ENCODE measurements around the gene PLD3. TPM values are rescaled to one million over a fixed set of nuclear protein-coding genes. Genes with fewer than 3 reads are reported as not detected.

Gene PLD3
- total RNA-seq, 2 donors from 2014 or later: 328 to 639 TPM

DNA sequence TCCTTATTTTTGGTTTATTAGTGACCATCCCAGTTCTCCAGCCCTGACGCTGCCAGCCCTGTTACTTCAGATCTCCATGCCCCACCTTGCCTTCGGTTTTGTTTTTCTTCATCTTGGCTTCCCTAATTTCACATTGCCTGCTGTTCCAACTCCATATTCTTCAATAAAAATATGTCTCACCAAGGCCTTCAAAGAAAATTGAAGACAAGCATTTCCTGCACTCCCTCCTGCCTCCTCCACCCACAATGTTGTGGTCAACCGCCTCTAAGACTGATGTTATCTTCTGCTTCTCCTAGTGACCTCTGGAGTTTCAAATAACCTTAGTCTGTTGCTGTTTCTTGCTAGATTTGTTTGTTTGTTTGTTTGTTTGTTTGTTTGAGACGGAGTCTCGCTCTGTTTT, 14.6 kb downstream of the PLD3 start:
- intact Hi-C loops (cut with DNase I): no loop called here
- 78% methylated on average over 5 of the region's 5 CpGs for WGBS
- no peak for TF ChIP-seq POLR2A (IDR thresholded peaks at IDR 0.05)
- TF ChIP-seq, protein P1, sequence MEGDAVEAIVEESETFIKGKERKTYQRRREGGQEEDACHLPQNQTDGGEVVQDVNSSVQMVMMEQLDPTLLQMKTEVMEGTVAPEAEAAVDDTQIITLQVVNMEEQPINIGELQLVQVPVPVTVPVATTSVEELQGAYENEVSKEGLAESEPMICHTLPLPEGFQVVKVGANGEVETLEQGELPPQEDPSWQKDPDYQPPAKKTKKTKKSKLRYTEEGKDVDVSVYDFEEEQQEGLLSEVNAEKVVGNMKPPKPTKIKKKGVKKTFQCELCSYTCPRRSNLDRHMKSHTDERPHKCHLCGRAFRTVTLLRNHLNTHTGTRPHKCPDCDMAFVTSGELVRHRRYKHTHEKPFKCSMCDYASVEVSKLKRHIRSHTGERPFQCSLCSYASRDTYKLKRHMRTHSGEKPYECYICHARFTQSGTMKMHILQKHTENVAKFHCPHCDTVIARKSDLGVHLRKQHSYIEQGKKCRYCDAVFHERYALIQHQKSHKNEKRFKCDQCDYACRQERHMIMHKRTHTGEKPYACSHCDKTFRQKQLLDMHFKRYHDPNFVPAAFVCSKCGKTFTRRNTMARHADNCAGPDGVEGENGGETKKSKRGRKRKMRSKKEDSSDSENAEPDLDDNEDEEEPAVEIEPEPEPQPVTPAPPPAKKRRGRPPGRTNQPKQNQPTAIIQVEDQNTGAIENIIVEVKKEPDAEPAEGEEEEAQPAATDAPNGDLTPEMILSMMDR (IDR thresholded peaks at IDR 0.05): no peak
- TF ChIP-seq POLR2AphosphoS5 (IDR thresholded peaks at IDR 0.05): no peak

DNA sequence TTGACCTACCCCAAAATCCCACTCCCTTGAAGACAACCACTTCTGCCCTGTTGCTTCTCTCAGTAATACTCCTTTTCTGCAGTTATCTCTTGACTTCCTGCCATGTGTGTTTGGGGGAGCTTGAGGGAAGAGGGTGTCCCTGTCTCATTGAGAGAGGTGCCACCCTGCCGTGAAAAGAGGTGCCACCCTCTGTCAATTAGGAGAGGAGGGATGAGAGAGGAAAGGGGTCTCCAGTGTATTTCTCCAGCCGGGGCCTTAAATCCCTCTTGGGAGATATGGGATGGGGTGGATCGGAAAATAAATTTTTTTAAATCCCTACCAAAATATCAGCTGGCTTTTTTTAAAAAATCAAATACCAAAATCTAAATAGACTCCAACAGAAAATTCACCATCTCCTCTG, 16.5 kb downstream of the PLD3 start:
- no peaks in the 10 kb centered on the region for H3K27me3 ChIP-seq (replicated peaks; ENCODE audit: insufficient read depth)

More for the DNA sequence above, 14.6 kb downstream of the PLD3 start:
- Histone ChIP-seq H3K9me3 (no peaks in the 10 kb centered on the region), H3K4me3 (no peak overlapping the region), H3K27me3 (replicated peaks; ENCODE audit: insufficient read depth) (no peaks in the 10 kb centered on the region), H3K36me3 (no peaks in the 10 kb centered on the region), H3K27ac (no peak overlapping the region), H3K4me1 (replicated peaks) (no peaks in the 10 kb centered on the region)
- DNase-seq (ENCODE audit: low spot score): no peak

DNA sequence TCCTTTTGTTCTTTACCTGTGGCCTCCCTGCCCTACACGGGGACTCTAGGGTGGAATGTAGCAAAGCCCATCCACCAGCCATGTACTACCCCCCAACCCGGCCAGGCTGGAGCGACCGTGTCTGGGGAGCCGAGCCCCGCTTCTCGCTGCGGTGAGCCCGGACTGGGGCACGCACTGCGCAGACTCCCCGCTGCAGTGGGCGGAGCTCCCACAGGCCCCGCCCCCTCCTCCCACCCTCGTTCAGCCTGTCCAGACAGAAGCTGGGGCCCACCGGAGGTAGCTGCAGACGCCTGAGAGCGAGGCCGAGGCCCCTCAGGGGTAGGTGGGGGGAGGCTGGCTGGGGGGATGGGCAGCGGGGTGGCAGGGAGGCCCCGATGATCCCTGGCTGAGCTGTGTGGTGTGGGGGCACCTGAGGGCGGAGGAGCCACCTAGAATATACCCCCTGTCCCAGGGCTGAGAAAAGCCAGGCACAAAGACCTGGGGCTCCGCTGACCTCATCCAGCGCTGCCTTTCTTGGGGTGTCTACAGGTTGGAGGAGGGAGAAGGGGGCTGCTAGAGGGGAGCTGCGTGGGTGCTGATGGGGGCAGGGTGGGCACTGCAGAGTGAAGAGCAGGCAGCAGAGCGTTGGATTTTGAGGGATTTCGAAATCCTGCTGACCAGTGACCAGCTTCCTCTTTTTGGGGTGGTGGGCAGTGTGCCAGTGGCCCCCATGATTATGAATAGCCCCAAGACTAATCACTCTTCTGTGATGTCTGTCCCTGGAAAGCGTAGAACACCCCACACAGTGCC, 17.3 kb downstream of the PLD3 start:
- Histone ChIP-seq H3K27me3 (replicated peaks; ENCODE audit: insufficient read depth) (no peaks in the 10 kb centered on the region), H3K27ac (peak overlapping the region; percentile 39 to 48), H3K9me3 (no peaks in the 10 kb centered on the region), H3K4me1 (replicated peaks) (no peaks in the 10 kb centered on the region), H3K4me3 (peak overlapping the region; percentile 16 to 29), H3K36me3 (peaks cover 0 to 4% of the 10 kb centered on the region in 2 donors)
- DNase-seq (ENCODE audit: low spot score): peak; percentile 64
- WGBS: 9% methylated on average over 28 of the region's 28 CpGs
- TF ChIP-seq POLR2A (IDR thresholded peaks at IDR 0.05) (peak; percentile 50), POLR2AphosphoS5 (IDR thresholded peaks at IDR 0.05) (no peak)
- TF ChIP-seq, protein P1 (IDR thresholded peaks at IDR 0.05): no peak
- intact Hi-C loops (cut with DNase I): no loop called here

More for the DNA sequence above, 16.5 kb downstream of the PLD3 start:
- Histone ChIP-seq H3K27ac (peak overlapping the region in 1 of 2 donors; percentile 48), H3K36me3 (peaks cover 0 to 4% of the 10 kb centered on the region in 2 donors), H3K4me1 (replicated peaks) (no peaks in the 10 kb centered on the region), H3K4me3 (peak overlapping the region in 1 of 2 donors; percentile 29), H3K9me3 (no peaks in the 10 kb centered on the region)
- no peak for TF ChIP-seq POLR2AphosphoS5 (IDR thresholded peaks at IDR 0.05)
- TF ChIP-seq, protein P1 (IDR thresholded peaks at IDR 0.05): no peak
- TF ChIP-seq POLR2A (IDR thresholded peaks at IDR 0.05): no peak
- DNase-seq (ENCODE audit: low spot score): no peak
- 66% methylated on average over 3 of the region's 3 CpGs for WGBS
- intact Hi-C loops (cut with DNase I): no loop called here

DNA sequence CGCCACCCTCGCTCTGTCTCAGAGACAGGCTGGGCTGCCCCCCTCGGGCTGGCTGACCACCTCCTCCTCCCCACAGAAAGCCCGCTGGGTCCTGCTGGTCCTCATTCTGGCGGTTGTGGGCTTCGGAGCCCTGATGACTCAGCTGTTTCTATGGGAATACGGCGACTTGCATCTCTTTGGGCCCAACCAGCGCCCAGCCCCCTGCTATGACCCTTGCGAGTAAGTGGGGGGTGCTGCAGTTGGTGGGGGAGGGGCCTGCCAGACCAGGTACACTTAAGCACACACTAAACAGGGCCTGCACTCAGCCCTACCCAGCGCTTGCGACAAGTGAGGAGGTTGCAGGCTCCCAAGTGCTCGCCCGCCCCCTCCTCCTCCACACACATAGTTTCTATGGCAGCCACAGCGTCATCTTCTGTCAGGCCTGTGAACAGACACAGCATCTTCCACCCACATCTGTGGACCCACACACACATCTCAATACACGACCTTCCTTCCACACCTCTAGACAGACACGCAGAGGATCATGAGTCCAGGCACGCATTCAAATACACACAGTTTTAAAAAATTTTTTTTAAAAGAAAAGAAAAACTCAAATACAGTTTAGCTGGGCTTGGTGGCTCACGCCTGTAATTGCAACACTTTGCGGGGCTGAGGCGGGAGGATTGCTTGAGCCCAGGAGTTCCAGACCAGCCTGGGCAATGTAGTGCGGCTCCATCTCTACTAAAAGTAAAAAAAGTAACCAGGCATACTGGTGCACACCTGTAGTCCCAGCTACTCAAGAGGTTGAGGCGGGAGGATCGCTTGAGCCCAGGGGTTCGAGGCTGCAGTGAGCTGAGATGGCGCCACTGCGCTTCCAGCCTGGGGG, 18.4 kb downstream of the PLD3 start:
- DNase-seq (ENCODE audit: low spot score): no peak
- intact Hi-C loops (cut with DNase I): no loop called here
- Histone ChIP-seq H3K9me3 (no peaks in the 10 kb centered on the region), H3K36me3 (peaks cover 0 to 4% of the 10 kb centered on the region in 2 donors), H3K4me1 (replicated peaks) (no peaks in the 10 kb centered on the region), H3K4me3 (no peak overlapping the region), H3K27me3 (replicated peaks; ENCODE audit: insufficient read depth) (no peaks in the 10 kb centered on the region), H3K27ac (no peak overlapping the region)
- 62% methylated on average over 25 of the region's 27 CpGs for WGBS
- TF ChIP-seq, protein P1 (IDR thresholded peaks at IDR 0.05): no peak
- TF ChIP-seq POLR2A (IDR thresholded peaks at IDR 0.05): no peak
- no peak for TF ChIP-seq POLR2AphosphoS5 (IDR thresholded peaks at IDR 0.05)
